GM20431 (cell line): ENCODE results near the gene CLMP.
"Not testable (repeated sequence)": the region's sequence is repeated elsewhere in the genome, so short reads cannot be mapped to it uniquely, and the experiment has no call there.

Experiments
- in situ Hi-C: fragments of 300-500 bp; cut with MseI, MboI; formaldehyde crosslinking; loops from one replicate; pipeline ENCODE4 v1.15.0; 2020; ENCODE audit warnings: low sequenced_read_pairs; ENCODE audit not compliant: unreplicated experiment

The CLMP gene

DNA sequence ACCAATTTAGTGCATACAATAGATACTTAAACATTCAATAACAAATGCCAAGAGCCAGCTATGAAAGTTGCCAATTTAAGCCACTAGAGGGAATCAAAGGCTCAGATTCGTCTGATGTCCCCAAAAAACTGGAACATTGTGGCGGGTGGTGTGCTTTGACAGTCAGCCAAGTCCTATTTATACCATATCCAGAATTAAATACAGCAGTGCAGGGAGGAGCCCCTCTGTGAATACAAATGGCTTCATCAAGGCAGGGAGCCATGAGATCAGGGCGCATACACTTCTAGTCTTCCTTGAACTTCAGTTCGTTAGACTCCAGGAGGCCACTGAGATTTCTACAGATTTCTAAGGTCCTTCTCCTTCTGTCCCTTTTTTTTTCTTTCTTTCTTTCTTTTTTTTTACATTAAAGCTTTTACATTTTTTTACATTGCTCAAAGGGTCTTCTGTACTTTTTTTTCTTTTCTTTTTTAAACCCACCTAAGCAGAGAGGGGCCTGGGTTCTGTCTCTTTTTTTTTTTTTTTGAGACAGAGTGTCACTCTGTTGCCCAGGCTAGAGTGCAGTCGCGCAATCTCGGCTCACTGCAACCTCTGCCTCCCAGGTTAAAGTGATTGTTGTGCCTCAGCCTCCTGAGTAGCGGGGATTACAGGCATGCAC lies 91.6 kb downstream of the CLMP start:
- in situ Hi-C loops, result loop anchor here (25.0 kb wide), 1 partner anchor 384 kb away; no protein-coding TSS in a partner anchor

DNA sequence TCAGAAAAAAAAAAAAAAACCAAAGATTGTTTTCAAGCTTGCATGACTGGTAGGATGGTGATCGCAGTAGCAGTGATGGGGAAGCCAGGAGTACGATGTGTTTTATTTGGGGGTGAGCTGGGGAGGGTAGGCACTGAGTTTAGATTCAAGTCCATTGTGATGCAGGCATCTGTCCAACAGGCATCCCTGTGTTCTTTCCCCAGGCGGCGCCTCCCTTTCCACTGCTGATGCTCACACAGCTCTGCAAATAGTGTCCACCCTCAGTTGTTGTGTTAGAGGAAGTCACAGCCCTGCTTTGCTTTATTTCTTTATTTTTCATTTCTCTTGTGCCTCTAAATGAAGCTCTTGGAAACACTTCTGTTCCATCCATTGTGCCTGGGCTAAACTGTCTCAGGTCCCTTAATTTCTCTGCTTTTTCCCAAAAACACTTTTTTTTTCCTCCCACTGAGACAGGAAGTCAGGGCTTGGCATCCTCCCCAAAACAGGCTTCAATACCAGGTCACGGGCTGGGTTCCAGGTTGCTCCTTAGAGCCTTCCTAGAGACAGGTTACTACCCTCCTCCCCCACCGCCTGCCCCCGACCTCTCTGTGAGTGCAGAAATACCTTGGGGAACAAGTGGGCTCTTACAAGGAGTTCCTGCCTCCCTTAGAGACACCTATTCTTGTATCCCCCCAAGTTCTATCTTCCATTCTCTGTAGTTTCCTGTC lies 94.5 kb downstream of the CLMP start:
- in situ Hi-C loops, result loop anchor here (25.0 kb wide), 1 partner anchor 387 kb away; no protein-coding TSS in a partner anchor

DNA sequence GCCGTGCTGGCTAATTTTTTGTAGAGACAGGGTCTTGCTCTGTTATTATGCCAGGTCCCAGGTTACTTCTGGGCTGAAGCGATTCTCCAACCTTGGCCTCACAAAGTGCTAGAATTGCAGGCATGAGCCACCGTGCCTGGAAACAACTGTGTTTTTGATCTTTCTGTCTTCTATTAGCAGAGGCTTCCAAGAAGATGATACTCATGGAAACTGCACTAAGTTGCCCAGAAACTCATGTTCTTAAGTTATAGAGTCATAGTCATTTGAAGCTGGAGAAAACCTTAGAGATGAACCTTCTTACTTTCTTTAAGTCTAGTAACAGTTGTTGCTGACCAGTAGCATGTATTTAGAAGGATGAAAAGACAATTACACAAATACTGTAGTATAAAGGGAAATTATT lies 96.1 kb downstream of the CLMP start:
- in situ Hi-C loops, result no loop called here

DNA sequence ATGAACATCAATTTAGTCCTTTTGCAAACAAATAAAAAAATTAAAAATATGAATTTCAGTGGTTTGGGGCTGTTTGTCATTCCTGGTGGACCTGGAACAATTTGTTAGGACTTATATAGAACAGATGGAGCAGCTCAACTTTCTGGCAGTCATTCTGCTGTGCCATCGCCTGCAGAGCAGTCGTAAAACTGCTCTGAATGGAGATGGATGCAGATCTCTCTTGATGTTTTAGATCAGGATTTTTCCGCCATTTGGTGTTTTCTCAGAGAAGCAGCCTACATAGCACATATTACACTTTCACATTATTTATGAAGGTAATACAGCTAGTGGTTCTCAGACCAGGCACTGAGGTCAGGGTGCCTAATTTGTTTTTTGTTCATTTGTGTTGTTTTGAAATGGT lies 101.3 kb downstream of the CLMP start:
- in situ Hi-C loops, result no loop called here

DNA sequence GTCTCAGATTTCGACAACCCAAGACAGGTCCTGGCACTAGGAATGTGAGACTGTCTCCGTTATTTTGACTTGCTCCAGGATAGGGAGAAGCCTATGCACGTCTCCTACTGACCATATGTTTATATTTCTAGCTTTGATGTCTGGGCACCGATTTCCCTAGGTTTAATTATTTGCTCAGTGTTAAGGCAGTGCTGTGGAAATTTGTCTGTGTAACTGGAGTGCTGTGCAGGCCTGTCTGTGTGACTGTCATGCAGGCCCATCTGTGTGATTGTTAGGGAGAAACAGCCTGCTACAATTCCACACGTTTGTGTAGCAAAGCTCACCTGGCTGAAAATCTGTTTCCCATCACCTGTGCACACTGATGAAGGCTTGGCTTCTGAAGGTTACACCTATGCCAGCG lies 103.5 kb downstream of the CLMP start:
- in situ Hi-C loops, result no loop called here

DNA sequence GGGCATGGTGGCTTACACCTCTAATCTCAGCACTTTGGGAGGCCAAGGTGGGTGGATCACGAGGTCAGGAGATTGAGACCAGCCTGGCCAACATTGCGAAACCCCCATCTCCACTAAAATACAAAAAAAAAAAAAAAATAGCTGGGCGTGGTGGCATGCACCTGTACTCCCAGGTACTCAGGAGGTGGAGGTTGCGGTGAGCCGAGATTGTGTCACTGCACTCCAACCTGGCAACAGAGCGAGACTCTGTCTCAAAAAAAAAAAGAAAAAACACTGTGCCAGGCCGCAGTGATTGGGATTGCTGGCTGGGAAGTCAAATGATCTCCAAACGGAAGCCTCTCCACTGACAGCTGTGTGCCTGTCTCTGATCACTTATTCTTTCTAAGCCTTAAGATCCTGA lies 104.9 kb downstream of the CLMP start:
- in situ Hi-C loops, result not testable (repeated sequence)

DNA sequence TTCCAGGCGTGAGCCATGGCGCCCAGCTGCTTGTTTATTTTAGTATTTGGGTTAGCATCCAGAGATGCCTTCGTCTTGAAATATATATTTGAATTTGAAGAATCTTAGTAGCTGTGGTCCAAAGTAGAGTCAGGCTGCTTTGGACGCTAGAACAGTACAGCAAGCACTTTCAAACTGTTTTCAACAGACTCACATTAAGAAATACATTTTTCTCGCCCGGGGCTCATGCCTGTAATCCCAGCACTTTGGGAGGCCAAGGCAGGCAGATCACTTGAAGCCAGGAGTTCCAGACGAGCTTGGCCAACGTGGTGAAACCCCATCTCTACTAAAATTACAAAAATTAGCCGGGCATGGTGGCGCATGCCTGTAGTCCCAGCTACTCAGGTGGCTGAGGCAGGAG lies 106.2 kb downstream of the CLMP start:
- in situ Hi-C loops, result not testable (repeated sequence)

DNA sequence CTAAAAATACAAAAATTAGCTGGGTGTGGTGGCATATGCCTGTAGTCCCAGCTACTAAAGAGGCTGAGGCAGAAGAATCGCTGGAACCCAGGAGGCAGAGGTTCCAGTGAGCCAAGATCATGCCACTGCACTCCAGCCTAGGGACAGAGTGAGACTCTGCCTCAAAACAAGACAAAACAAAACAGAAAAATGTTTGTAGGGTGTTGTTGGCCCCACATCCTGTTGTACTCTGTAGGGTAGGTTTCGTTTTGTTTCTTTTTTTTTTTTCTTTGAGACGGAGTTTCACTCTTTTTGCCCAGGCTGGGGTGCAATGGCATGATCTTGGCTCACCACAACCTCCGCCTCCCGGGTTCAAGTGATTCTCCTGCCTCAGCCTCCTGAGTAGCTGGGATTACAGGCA lies 107.4 kb downstream of the CLMP start:
- in situ Hi-C loops, result not testable (repeated sequence)

DNA sequence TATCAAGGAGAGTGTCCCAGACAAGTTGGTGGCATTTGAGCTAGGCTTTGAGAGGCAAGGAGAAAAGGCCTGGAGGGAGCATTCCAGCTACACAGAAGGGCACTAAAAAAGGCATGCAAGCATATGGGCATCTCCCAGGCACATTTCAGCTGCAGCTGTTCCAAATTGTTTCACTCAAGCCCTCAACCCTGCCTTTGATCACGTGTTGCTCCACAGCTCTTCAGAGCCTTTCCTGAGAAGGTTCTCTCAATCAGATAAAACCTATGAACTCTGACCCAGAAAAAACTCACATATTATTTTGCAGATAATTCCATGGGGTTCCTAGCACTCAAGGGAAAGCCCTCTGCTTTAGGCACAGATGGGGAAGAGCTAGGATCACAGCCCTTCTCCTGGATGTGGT lies 108.7 kb downstream of the CLMP start:
- in situ Hi-C loops, result no loop called here

DNA sequence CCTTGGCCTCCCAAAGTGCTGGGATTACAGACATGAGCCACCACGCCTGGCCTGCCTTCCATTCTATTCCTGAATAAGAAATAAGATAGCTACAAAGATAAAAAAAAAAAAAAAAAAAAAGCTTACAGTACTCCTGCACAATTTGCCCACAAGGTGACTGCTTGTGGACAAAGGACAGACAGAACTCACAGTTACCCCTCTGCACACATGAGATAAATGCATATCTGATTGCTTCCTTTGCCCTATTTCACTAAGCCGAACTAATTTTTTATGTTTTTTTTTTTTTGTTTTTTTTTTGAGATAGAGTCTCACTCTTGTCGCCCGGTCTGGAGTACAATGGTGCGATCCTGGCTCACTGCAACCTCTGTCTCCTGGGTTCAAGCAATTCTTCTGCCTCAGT lies 109.6 kb downstream of the CLMP start:
- in situ Hi-C loops, result no loop called here

DNA sequence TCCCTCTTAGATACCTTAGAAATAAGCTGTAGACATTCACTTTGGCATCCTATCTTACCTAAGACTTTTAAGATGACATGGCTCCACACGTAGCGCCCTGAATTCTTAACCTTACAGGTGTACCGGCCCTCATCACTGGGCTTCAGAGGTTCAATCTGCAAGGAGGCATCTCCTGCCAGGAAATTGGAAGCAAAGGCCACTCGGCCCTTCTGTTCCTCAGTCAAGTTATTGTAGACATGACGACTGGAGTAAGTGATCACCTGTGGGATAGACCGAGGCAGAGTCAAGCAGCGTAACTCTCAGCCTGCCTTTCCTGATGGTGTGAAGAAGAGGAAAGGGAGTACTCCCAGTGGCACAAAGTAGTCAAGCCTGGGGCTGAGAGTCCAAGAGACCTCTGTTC lies 110.6 kb downstream of the CLMP start:
- in situ Hi-C loops, result no loop called here

DNA sequence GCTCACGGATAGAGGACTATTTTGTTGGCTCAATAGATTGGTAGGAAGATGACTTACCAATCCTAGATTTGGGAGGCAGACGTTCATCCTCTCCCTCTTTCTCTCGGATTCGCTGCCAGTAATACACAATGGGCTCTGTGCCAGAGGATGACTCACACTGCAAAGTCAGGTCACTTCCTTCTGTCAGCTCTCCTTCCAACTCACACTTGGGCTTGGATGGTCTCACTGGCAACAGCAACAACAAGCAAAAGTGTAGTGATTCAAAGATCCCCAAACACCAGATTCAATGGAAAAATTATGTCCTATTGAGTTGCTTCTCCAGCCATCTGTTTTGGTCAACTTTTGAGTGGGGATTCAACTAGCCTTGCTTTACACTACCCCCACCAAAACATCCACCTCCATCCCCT lies 111.4 kb downstream of the CLMP start:
- in situ Hi-C loops, result no loop called here

DNA sequence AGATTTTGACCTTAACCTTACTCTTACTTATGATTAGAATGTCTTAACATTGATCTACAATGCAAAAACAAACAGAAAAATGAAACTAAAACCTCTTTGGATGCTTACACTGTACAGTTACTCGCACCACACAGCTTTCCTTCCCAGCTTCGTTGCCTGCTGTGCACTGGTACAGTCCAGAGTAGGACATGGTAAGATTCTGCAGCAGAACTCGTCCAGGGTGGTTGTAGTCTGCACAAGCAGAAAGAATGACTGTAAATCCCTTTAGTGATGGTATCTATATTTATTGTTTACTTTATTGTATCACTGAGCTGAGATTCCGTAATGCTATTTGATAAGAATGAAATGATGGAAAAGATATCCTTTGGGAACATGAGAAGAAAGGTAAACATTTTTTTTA lies 112.1 kb downstream of the CLMP start:
- in situ Hi-C loops, result no loop called here

DNA sequence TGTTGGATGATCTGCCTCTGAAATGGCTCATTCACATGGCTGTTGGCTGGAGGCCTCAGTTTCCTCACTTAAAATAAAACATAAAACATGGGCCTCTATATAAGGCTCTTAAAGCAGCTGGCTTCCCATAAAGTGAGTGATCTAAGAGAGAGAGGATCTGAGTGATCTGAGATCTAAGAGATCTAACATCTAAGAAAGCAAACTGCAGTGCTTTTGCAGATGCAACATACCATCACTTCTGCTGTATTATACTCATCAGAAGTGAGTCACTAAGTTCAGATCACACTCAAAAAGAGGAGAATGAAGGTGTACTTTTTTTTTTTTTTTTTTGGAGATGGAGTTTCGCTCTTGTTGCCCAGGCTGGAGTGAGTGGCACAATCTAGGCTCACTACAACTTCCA lies 115.0 kb downstream of the CLMP start:
- in situ Hi-C loops, result no loop called here

DNA sequence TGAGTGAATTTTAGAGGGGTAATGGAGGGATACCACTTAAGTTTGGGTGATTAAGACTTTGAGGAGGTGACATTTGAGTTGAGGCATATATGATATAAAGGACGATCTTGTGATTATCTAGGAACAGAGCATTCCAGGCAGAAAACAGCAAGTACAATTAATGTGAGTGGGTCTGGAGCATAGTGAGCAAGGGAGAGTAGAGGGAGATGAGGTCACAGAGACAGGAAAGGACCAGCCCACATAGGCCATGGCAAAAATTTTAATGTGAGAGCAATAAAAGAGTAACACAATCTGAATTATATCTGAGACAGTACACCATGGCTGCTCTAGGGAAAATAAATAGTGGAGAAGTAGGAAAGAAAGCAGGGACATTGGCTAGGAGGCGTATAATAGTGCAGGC lies 118.6 kb downstream of the CLMP start:
- in situ Hi-C loops, result no loop called here

DNA sequence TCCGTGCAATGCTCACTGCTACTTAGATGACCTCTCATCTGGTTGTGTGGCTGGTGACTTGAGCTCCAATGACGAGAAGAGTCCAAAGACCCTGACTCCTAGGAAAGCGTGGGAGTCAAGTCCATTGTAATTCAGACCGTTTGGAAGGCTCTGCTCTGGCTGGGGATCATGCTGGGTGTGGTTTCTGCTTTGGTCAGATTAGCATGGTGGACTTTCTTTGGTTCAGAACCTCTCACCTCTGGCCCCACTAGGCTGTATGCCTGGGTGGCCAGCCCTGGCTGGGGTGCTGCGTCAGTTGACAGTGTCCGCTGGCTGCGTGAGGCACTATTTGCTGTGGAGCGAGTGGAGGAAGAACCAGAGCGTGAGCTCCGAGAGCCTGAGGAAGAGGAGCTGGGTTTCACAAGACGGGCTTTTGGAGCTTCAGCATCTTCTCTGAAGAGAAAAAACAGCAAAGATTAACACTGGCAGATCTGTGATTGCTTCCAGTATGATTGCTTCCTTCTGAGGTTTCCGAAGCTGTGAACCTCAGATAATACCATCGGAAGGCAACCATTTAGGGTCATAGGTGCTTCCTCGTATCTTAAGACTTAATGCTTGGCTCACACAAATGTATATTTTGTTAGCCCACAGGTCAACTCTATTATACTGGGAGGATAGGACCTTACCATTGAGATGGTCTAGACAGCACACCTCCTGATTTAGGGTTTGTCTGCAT lies 121.5 kb downstream of the CLMP start:
- in situ Hi-C loops, result no loop called here

DNA sequence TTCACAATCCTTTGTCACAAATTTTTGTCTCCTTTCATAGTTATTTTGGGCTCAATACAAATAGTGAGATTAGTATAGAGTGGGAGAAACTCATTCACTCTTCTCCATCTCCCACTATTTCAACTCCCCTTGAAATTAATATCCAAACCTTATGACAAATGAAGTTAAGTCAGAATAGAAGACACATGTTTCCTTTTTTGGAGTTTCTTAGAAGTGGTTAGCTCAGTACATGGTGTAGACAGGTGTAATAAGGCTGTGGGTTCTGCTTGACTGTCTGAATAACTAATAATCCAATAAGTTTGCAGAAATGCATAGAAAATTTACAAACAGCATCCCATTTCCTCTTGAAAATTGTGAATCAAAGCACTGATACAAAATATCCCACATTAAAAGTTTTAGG lies 122.3 kb downstream of the CLMP start:
- in situ Hi-C loops, result no loop called here

DNA sequence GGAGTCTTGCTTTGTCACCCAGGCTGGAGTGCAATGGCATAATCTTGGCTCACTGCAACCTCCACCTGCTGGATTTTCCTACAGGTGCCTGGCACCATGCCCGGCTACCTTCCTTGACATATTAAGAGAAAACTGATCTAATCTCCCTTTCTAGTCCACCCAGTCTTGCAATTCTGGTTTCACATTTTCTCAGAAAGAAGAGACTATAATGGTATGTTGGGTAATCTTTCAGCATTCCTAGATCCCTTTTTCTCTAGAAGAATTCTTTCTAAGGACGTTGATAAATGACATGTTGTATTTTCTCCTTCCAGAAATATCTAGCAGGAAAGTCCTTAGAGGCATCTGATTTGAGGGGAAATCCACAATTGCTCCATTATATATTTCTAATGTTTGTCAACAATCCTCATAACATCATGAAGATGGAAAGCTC lies 122.7 kb downstream of the CLMP start:
- in situ Hi-C loops, result no loop called here

DNA sequence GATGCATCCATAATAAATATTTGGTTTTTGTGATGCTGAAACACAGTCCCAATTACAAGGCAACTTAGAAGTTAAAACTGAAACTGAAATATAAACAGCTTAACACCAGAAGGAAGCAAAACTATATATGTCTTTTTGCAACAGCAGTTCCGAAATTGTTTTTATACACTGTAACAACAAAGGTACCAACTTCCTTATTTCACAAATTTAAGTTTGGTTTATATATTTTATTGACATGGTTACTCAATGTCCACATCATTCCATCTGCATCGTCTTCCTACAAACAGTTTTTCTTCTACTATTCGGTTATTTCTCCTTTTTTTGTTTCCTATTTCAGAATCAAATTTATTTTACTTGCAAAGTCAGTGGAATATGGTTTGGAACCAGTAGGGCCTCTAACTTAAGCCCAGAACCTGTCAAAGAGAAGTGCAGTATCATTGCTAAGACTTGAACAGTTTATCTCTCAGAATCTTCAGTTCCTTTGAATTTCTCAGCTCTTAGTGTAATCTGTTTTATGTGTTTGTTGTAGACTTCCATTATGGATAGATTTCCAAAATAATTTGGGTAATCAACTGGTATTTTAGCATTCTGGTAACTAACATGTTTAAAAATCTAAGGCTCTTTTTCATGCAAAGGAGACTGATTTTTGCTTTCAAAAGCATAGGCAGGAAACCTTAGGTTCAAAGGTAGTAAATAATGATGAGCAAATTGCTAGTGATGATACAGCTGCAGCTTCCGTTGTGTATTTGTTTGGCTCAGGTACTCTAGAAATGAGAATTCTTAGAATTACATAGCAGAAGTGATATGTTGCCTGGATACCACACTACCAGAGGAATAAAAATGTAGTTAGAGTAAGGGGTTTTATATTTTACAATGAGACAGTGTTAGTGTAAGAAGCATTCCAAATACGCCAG lies 124.9 kb downstream of the CLMP start:
- in situ Hi-C loops, result no loop called here

DNA sequence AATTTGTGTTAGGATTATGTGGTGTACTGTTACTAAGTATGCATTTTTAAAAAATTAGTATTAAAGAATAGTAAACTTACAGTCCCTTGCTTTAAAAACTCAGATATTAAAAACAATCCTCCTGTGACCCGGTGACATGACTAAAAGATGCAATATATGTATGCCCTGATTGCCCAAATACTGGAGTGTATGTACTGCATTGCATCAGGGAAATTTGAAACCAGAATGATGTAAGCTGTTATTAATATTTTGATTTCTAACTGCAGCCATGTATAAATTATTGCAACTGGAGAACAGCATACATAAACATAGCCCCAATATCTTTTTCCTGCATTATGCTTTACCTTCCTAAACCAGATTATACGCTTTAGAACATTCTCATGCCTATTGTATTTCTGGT lies 129.4 kb downstream of the CLMP start:
- in situ Hi-C loops, result no loop called here
